Measurements from ENCODE around the gene COX8A. TPM values are rescaled to one million over a fixed set of nuclear protein-coding genes. Genes with fewer than 3 reads are reported as not detected.

The COX8A gene
- polyA plus RNA-seq, 3 donors, result 354 to 588 (median 526) TPM

DNA sequence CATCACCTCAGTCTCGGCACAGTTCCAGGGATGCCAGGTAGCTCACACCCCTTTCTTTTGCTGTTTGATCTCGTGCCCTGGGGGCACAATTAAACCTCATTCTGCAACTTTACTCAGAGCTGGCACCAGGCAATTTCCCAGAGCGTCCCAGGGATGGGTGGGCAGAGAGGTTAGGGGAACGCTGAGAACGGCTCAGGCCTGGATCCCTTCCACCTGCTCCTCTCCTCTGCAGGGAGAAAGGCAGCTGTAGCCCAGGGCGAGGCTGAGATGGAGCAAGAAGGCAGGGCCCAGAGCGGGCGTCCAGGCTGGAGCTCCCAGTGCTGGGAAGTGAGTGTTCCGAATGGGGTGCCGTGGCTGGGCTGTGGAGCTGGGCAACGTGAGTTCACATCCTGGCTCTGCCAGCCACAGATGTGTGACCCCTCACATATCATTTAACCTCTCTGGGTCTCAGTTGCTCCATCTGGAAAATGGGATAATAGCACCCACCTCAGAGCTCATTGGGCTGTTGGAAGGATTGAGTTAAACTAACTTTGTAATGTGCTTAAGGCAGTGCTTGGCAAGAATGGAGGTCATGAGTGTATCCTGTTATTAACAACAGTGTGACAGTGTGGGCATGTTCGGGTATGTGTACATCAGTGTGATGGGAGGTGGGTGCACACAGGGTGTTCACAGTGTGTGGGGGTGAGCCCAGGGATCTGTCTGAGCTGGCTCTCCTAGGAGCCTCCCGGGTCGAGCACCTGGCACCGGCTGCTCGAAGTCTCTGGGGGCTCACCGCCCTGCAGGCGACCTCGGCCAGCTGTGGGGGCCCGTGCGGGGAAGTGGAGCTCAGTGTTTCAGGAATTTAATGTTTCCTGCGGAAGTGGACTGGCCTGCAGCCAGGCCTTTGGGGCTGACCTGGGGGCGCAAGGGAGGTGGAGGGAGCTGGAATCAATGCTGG is 27.3 kb downstream of the COX8A start:
- intact Hi-C loops (cut with micrococcal nuclease), result loop anchor here (2.0 kb wide), 1 partner anchor 147 kb away; no protein-coding TSS in a partner anchor
- peaks cover 18 to 19% of the 10 kb centered on the region in 2 donors for H3K36me3 Mint-ChIP-seq
- peaks cover 39 to 52% of the 10 kb centered on the region in 2 donors for H3K4me1 ChIP-seq (ENCODE audit: control insufficient read depth in 1 of 2, insufficient read depth in 2 of 2, low read length in 2 of 2)
- peaks cover 15 to 67% of the 10 kb centered on the region in 2 donors for H3K27me3 ChIP-seq (ENCODE audit: control insufficient read depth in 2 of 2, insufficient read depth in 2 of 2, low read length in 2 of 2)
- no peak overlapping the region for H3K27ac Mint-ChIP-seq
- peaks cover 0 to 5% of the 10 kb centered on the region in 2 donors for H3K9me3 ChIP-seq (replicated peaks in 1 of 2; ENCODE audit: control insufficient read depth in 1 of 2, insufficient read depth in 1 of 2, low read length in 2 of 2)
- H2AFZ ChIP-seq (ENCODE audit: insufficient read depth, low read depth, low read length, poor library complexity, severe bottlenecking), result no peak overlapping the region
- H3K4me3 Mint-ChIP-seq, result peak overlapping the region in 1 of 2 donors; percentile 61
- TF ChIP-seq, protein P1, sequence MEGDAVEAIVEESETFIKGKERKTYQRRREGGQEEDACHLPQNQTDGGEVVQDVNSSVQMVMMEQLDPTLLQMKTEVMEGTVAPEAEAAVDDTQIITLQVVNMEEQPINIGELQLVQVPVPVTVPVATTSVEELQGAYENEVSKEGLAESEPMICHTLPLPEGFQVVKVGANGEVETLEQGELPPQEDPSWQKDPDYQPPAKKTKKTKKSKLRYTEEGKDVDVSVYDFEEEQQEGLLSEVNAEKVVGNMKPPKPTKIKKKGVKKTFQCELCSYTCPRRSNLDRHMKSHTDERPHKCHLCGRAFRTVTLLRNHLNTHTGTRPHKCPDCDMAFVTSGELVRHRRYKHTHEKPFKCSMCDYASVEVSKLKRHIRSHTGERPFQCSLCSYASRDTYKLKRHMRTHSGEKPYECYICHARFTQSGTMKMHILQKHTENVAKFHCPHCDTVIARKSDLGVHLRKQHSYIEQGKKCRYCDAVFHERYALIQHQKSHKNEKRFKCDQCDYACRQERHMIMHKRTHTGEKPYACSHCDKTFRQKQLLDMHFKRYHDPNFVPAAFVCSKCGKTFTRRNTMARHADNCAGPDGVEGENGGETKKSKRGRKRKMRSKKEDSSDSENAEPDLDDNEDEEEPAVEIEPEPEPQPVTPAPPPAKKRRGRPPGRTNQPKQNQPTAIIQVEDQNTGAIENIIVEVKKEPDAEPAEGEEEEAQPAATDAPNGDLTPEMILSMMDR (IDR thresholded peaks at IDR 0.05), result no peak
- no peaks in the 10 kb centered on the region for H3K79me2 ChIP-seq (ENCODE audit: insufficient read depth, low read length)
- no peak overlapping the region for H3K4me3 ChIP-seq (replicated peaks in 1 of 3; ENCODE audit: low read depth in 2 of 3, low read length in 3 of 3)
- DNase-seq, result no peak
- 22% methylated on average over 10 of the region's 23 CpGs for WGBS (ENCODE audit: insufficient coverage)
- H4K20me1 ChIP-seq (ENCODE audit: insufficient read depth, low read length), result peaks cover 34% of the 10 kb centered on the region
- H3K4me1 Mint-ChIP-seq, result peaks cover 40% of the 10 kb centered on the region
- H3K27ac ChIP-seq (ENCODE audit: low read depth in 1 of 2, low read length in 2 of 2), result no peak overlapping the region
- H3K36me3 ChIP-seq (replicated peaks in 1 of 2; ENCODE audit: control insufficient read depth in 1 of 2, insufficient read depth in 2 of 2, low read length in 2 of 2), result peaks cover 18% of the 10 kb centered on the region in 2 donors
- no peak overlapping the region for H3K9ac ChIP-seq (ENCODE audit: insufficient read depth, low read length, poor library complexity, severe bottlenecking)
- H3K4me2 ChIP-seq (replicated peaks; ENCODE audit: extremely low read depth, low read length, poor library complexity, severe bottlenecking), result no peak overlapping the region
- peaks cover 0 to 10% (median 3%) of the 10 kb centered on the region in 7 donors for H3K9me3 Mint-ChIP-seq
- H3K27me3 Mint-ChIP-seq (ENCODE audit: low read depth in 3 of 3), result peaks cover 59 to 79% (median 59%) of the 10 kb centered on the region in 3 donors

DNA sequence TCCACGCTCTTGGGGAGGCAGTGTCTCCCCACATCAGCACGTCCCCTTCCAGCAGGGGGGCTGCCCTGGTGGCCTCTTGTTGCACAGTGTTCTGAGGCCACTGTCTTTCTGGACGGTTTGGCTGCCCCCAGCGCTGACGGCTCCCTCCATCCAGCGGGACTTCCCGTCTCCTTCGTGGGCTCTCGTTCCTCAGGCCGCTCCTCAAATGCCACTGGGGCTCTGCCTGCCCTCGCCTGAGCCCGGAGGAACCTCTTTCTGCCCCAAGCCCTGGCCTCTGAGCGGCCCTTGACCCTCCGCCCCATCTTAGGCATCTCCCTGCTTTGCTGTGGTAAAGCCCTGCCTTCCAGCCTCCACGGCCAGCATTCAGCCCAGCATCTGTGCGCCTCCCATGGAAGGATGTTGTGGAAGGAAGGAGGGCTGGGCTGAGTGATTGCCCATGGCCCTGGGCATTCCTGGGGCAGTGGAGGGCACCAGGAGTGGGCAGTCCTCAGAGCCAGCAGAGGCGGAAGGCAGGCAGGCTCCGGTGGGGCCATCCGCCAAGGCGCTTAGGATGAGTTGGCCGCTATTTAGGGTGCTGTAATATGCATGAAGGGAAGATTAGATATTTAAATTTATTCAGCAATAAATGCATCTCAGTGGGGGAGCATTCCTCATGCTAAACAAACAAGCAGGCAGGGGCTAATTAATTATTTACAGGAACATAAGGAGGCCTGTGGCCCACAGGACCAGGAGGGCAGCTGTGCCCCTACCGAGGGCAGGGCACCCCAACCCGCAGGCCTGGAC is 29.6 kb downstream of the COX8A start:
- Histone ChIP-seq H3K4me1 (ENCODE audit: control insufficient read depth in 1 of 2, insufficient read depth in 2 of 2, low read length in 2 of 2) (peaks cover 46 to 56% of the 10 kb centered on the region in 2 donors), H3K4me3 (replicated peaks in 1 of 3; ENCODE audit: low read depth in 2 of 3, low read length in 3 of 3) (no peak overlapping the region), H3K79me2 (ENCODE audit: insufficient read depth, low read length) (no peaks in the 10 kb centered on the region), H3K9ac (ENCODE audit: insufficient read depth, low read length, poor library complexity, severe bottlenecking) (no peak overlapping the region), H4K20me1 (ENCODE audit: insufficient read depth, low read length) (peaks cover 12% of the 10 kb centered on the region), H3K27ac (ENCODE audit: low read depth in 1 of 2, low read length in 2 of 2) (no peak overlapping the region), H3K36me3 (replicated peaks in 1 of 2; ENCODE audit: control insufficient read depth in 1 of 2, insufficient read depth in 2 of 2, low read length in 2 of 2) (no peaks in the 10 kb centered on the region), H3K9me3 (replicated peaks in 1 of 2; ENCODE audit: control insufficient read depth in 1 of 2, insufficient read depth in 1 of 2, low read length in 2 of 2) (peaks cover 0 to 5% of the 10 kb centered on the region in 2 donors), H3K4me2 (replicated peaks; ENCODE audit: extremely low read depth, low read length, poor library complexity, severe bottlenecking) (no peak overlapping the region), H2AFZ (ENCODE audit: insufficient read depth, low read depth, low read length, poor library complexity, severe bottlenecking) (no peak overlapping the region), H3K27me3 (ENCODE audit: control insufficient read depth in 2 of 2, insufficient read depth in 2 of 2, low read length in 2 of 2) (peaks cover 15 to 82% of the 10 kb centered on the region in 2 donors)
- Mint-ChIP-seq H3K4me3 (peak overlapping the region in 1 of 2 donors; percentile 61), H3K9me3 (peaks cover 0 to 15% (median 4%) of the 10 kb centered on the region in 7 donors), H3K27me3 (ENCODE audit: low read depth in 3 of 3) (peaks cover 67 to 88% (median 72%) of the 10 kb centered on the region in 3 donors), H3K4me1 (peaks cover 47% of the 10 kb centered on the region), H3K27ac (no peak overlapping the region), H3K36me3 (peaks cover 0 to 4% of the 10 kb centered on the region in 2 donors)
- 44% methylated on average over 20 of the region's 23 CpGs for WGBS (ENCODE audit: insufficient coverage)
- TF ChIP-seq, protein P1 (IDR thresholded peaks at IDR 0.05), result no peak
- intact Hi-C loops (cut with micrococcal nuclease), result no loop called here
- no peak for DNase-seq
